H1 (cell line): Measurements from ENCODE around the gene EPHB6. TPM values are rescaled to one million over a fixed set of nuclear protein-coding genes. Genes with fewer than 3 reads are reported as not detected.

Experiments used
- CTCF ChIA-PET: fragments of 300-600 bp; sonication (Branson Sonifier 250); formaldehyde crosslinking; loops from one replicate; lab custom pipeline; 2021; ENCODE audit not compliant: partially characterized antibody; lab: Charles Lee
- POLR2A ChIA-PET: fragments of 300-600 bp; sonication (Branson Sonifier 250); formaldehyde crosslinking; loops from one replicate; lab custom pipeline; 2021; ENCODE audit warnings: inconsistent platforms; ENCODE audit not compliant: partially characterized antibody; lab: Charles Lee
- DNase-seq, 2 experiments: peaks; one replicate each; pipeline versions ENCODE4 v3.0.0 to v3.0.0-alpha.2; 2010 to 2022; ENCODE audit warnings: low spot score in 2 of 2, low read depth in 1 of 2, mixed read lengths in 1 of 2
- FAIRE-seq: peaks from 2 replicates; lab custom pipeline; 2011; peaks lifted over from hg19 to GRCh38; lab: Jason Lieb, UNC
- H2AFZ ChIP-seq: 2 replicates; pipeline ENCODE4 v1.8.1; 2012; ENCODE audit warnings: low read length, inconsistent platforms
- H2AK5ac ChIP-seq: 2 replicates; pipeline ENCODE4 v1.6.1; 2013; ENCODE audit warnings: low read depth, low read length
- H2BK120ac ChIP-seq: replicated peaks from 2 replicates; pipeline ENCODE3; 2013; ENCODE audit warnings: low read depth, low read length, inconsistent platforms
- H2BK12ac ChIP-seq: 2 replicates; pipeline ENCODE4 v1.6.1; 2013; ENCODE audit warnings: low read depth, low read length
- H2BK15ac ChIP-seq: 2 replicates; pipeline ENCODE4 v1.6.1; 2013; ENCODE audit warnings: low read length
- H2BK20ac ChIP-seq: 2 replicates; pipeline ENCODE4 v1.6.1; 2013; ENCODE audit warnings: low read length
- H2BK5ac ChIP-seq: 2 replicates; pipeline ENCODE4 v1.6.1; 2013; ENCODE audit warnings: low read depth, low read length
- H3K14ac ChIP-seq: 2 replicates; pipeline ENCODE4 v1.6.1; 2013; ENCODE audit warnings: inconsistent platforms; ENCODE audit not compliant: insufficient read length
- H3K18ac ChIP-seq: 2 replicates; pipeline ENCODE4 v1.6.1; 2013; ENCODE audit warnings: low read length; ENCODE audit errors: extremely low read depth
- H3K23ac ChIP-seq: 2 replicates; pipeline ENCODE4 v1.6.1; 2013; ENCODE audit warnings: inconsistent platforms; ENCODE audit not compliant: insufficient read length
- H3K23me2 ChIP-seq: 2 replicates; pipeline ENCODE4 v1.6.1; 2013; ENCODE audit warnings: low read depth, low read length
- H3K27ac ChIP-seq: 2 replicates; pipeline ENCODE4 v1.6.1; 2011; ENCODE audit warnings: low read depth, low read length, inconsistent platforms
- H3K27me3 ChIP-seq, 4 experiments: replicated peaks in 1 of 4; 1 replicate in 1 of 4; 2 replicates in 3 of 4; pipeline versions ENCODE4 v1.6.1 to v1.8.1; 2011 to 2013; ENCODE audit warnings: low read length in 3 of 4, mild to moderate bottlenecking in 3 of 4, inconsistent platforms in 2 of 4, mixed read lengths in 2 of 4, moderate library complexity in 1 of 4; ENCODE audit not compliant: control insufficient read depth in 3 of 4, insufficient read depth in 3 of 4; ENCODE audit errors: extremely low read depth in 1 of 4
- H3K36me3 ChIP-seq, 4 experiments: 2 replicates each; pipeline versions ENCODE4 v1.6.1 to v1.8.1; 2011 to 2013; ENCODE audit warnings: mild to moderate bottlenecking in 4 of 4, low read length in 3 of 4, moderate library complexity in 2 of 4, control low read depth in 1 of 4, inconsistent platforms in 1 of 4; ENCODE audit not compliant: insufficient read depth in 4 of 4, control insufficient read depth in 2 of 4
- H3K4ac ChIP-seq: replicated peaks from 2 replicates; pipeline ENCODE3; 2013; ENCODE audit warnings: low read length, low read depth, mixed read lengths, inconsistent platforms; ENCODE audit not compliant: insufficient read length
- H3K4me1 ChIP-seq, 4 experiments: replicated peaks in 1 of 4; 1 replicate in 1 of 4; 2 replicates in 3 of 4; pipeline versions ENCODE4 v1.6.1 to v1.8.1; 2011 to 2013; ENCODE audit warnings: low read length in 3 of 4, inconsistent platforms in 2 of 4, mixed read lengths in 1 of 4; ENCODE audit not compliant: insufficient read depth in 4 of 4, control insufficient read depth in 3 of 4
- H3K4me2 ChIP-seq, 2 experiments: 2 replicates each; pipeline versions ENCODE4 v1.6.1 to v1.8.1; 2011 to 2013; ENCODE audit warnings: low read depth in 2 of 2, low read length in 2 of 2, control low read depth in 1 of 2, inconsistent platforms in 1 of 2, mild to moderate bottlenecking in 1 of 2; ENCODE audit not compliant: insufficient read depth in 1 of 2
- H3K4me3 ChIP-seq, 4 experiments: fragments of 200-600, 300-600 bp in 1 of 4; sonication (generic), shearing (Covaris generic), sonication (Bioruptor Twin) in 1 of 4; 2 replicates each; pipeline versions ENCODE4 v1.5.1 to v1.8.1; 2011 to 2016; ENCODE audit warnings: low read length in 4 of 4, low read depth in 3 of 4, control low read depth in 2 of 4, inconsistent platforms in 2 of 4, mild to moderate bottlenecking in 2 of 4, mixed read lengths in 1 of 4, moderate library complexity in 1 of 4; ENCODE audit not compliant: insufficient read depth in 2 of 4; ENCODE audit errors: extremely low read depth in 1 of 4
- H3K56ac ChIP-seq: replicated peaks from 2 replicates; pipeline ENCODE3; 2013; ENCODE audit warnings: low read depth, mild to moderate bottlenecking, mixed read lengths, low read length, inconsistent platforms; ENCODE audit not compliant: insufficient read length
- H3K79me1 ChIP-seq: 2 replicates; pipeline ENCODE4 v1.6.1; 2013; ENCODE audit warnings: low read depth, low read length, control low read depth
- H3K79me2 ChIP-seq, 2 experiments: 2 replicates each; pipeline versions ENCODE4 v1.6.1 to v1.8.1; 2012 to 2013; ENCODE audit warnings: low read length in 2 of 2, mild to moderate bottlenecking in 2 of 2, inconsistent platforms in 1 of 2; ENCODE audit not compliant: insufficient read depth in 2 of 2, control insufficient read depth in 1 of 2
- H3K9ac ChIP-seq, 4 experiments: replicated peaks in 1 of 4; 1 replicate in 1 of 4; 2 replicates in 3 of 4; pipeline versions ENCODE4 v1.6.1 to v1.8.1; 2011 to 2013; ENCODE audit warnings: low read depth in 3 of 4, low read length in 3 of 4, control low read depth in 2 of 4, mild to moderate bottlenecking in 2 of 4, moderate library complexity in 2 of 4, inconsistent platforms in 1 of 4; ENCODE audit errors: extremely low read depth in 1 of 4
- H3K9me3 ChIP-seq, 2 experiments: 2 replicates each; pipeline versions ENCODE4 v1.6.1 to v1.8.1; 2012 to 2013; ENCODE audit warnings: mild to moderate bottlenecking in 2 of 2, moderate library complexity in 2 of 2, control low read depth in 1 of 2, inconsistent platforms in 1 of 2, low read depth in 1 of 2, low read length in 1 of 2, mixed read lengths in 1 of 2; ENCODE audit not compliant: insufficient read depth in 2 of 2
- H4K20me1 ChIP-seq, 2 experiments: replicated peaks in 1 of 2; 2 replicates each; pipeline versions ENCODE3 to v1.8.1; 2011 to 2013; ENCODE audit warnings: inconsistent platforms in 2 of 2, low read length in 2 of 2, mild to moderate bottlenecking in 1 of 2; ENCODE audit not compliant: insufficient read depth in 2 of 2, control insufficient read depth in 1 of 2
- H4K5ac ChIP-seq: 2 replicates; pipeline ENCODE4 v1.6.1; 2013; ENCODE audit warnings: low read length, low read depth, mixed read lengths, inconsistent platforms; ENCODE audit not compliant: insufficient read length
- H4K8ac ChIP-seq: 2 replicates; pipeline ENCODE4 v1.8.0; 2013; ENCODE audit warnings: mild to moderate bottlenecking, moderate library complexity, low read length, inconsistent platforms; ENCODE audit not compliant: insufficient read depth; ENCODE audit errors: extremely low read depth
- H4K91ac ChIP-seq: replicated peaks from 2 replicates; pipeline ENCODE3; 2013; ENCODE audit warnings: low read length, mixed read lengths, inconsistent platforms; ENCODE audit not compliant: insufficient read length
- GTF2F1 ChIP-seq: IDR thresholded peaks from 2 replicates; pipeline ENCODE4 v1.6.1; 2012; ENCODE audit warnings: low read depth, low read length, improper control_type of control experiment, borderline replicate concordance
- HDAC2 ChIP-seq, 2 experiments: fragments of 300-600 bp in 1 of 2; sonication (generic) in 1 of 2; IDR thresholded peaks; 2 replicates each; pipeline ENCODE4 v1.6.1; 2011 to 2012; ENCODE audit warnings: low read depth in 2 of 2, low read length in 2 of 2, mild to moderate bottlenecking in 2 of 2, moderate library complexity in 2 of 2, borderline replicate concordance in 1 of 2, inconsistent platforms in 1 of 2
- NRF1 ChIP-seq: IDR thresholded peaks from 2 replicates; pipeline ENCODE4 v1.6.1; 2011; ENCODE audit warnings: mild to moderate bottlenecking, low read depth, low read length, improper control_type of control experiment
- POLR2AphosphoS5 ChIP-seq: IDR thresholded peaks from 2 replicates; pipeline ENCODE4 v1.6.1; 2011; ENCODE audit warnings: low read depth, low read length
- SP4 ChIP-seq: IDR thresholded peaks from 2 replicates; pipeline ENCODE4 v1.6.1; 2012; ENCODE audit warnings: low read length, inconsistent platforms
- WGBS, 2 experiments: shearing (Covaris generic) in 1 of 2; methylation state at CpG; one replicate each; pipeline versions ENCODE4 v1.1.6 to v1.1.7; 2013 to 2015; ENCODE audit warnings: low lambda C conversion rate in 2 of 2, mixed read lengths in 2 of 2, inconsistent platforms in 1 of 2, low coverage in 1 of 2, missing lambda C conversion rate in 1 of 2; ENCODE audit not compliant: insufficient replicate concordance in 2 of 2, insufficient coverage in 1 of 2, insufficient read length in 1 of 2; ENCODE audit errors: extremely low coverage in 1 of 2, missing lambda C conversion rate in 1 of 2; 5-methylcytosine and 5-hydroxymethylcytosine counted together
- polyA plus RNA-seq, 7 experiments: library from polyadenylated mRNA; depleted of rRNA in 3 of 7; stranded (reverse) in 5 of 7; unstranded in 2 of 7; fragments of >200 nt in 5 of 7; fragments of 200-250 nt in 2 of 7; gene quantifications; 1 replicate in 5 of 7; 2 replicates in 1 of 7; 4 replicates in 1 of 7; pipeline versions ENCODE4 v1.2.1 to v1.2.3, GENCODE V29; 2011 to 2013; ENCODE audit warnings: missing spikeins in 2 of 7, mixed read lengths in 2 of 7
- total RNA-seq: library from RNA; stranded (reverse); fragmentation: NEBNext Ultra II Directional; extraction: Animal tissue kit (Norgen Biotek cat#: 25700); gene quantifications from 2 replicates; pipeline ENCODE4 v1.2.1, GENCODE V29; 2021
- TF ChIP-seq, protein P1 (sequence below), 3 experiments: IDR thresholded peaks; 1 replicate in 2 of 3; 2 replicates in 1 of 3; pipeline versions ENCODE4 v1.5.1 to v1.6.1; 2011; ENCODE audit warnings: low read length in 3 of 3, mild to moderate bottlenecking in 3 of 3, inconsistent platforms in 2 of 3, low read depth in 1 of 3, moderate library complexity in 1 of 3; ENCODE audit not compliant: insufficient read depth in 1 of 3; ENCODE audit errors: control extremely low read depth in 1 of 3

The EPHB6 gene
- total and polyA plus RNA-seq, 2 of the 8 experiments (the other 6 are each of a cell fraction or from before 2014, with no cell fraction given): 19.7 TPM

DNA sequence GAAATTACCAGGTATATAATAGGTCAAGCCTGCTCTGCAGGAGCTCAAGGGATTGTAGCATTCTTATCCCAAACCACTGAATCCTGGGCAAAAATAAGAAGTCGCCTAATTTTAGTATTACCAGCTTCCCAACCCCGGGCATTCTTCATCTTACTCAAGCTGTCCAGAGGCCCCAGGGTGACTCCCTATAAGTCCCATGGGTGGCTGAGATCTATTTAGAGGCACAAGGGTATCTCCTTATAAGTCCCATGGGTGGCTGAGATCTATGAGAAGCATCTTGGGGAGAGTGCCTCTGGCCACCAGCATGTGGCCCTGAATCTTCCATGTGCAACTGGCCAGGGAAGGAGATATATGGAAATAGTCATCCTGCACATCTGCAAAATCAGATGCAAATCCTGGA, 45.2 kb upstream of the EPHB6 start:
- CTCF ChIA-PET: interaction anchor here (0.6 to 18.9 kb wide), 27 partner anchors 9 to 490 kb away, joined by 3 to 430 read pairs (median 4); no protein-coding TSS in a partner anchor
- no peak for FAIRE-seq
- no peak overlapping the region for H3K27ac ChIP-seq
- TF ChIP-seq POLR2AphosphoS5 (no peak), NRF1 (no peak), HDAC2 (IDR thresholded peaks at IDR 0.05; ENCODE audit: borderline replicate concordance in 1 of 2, low read depth in 2 of 2, low read length in 2 of 2) (no peak), GTF2F1 (no peak), SP4 (no peak)
- TF ChIP-seq, protein P1, sequence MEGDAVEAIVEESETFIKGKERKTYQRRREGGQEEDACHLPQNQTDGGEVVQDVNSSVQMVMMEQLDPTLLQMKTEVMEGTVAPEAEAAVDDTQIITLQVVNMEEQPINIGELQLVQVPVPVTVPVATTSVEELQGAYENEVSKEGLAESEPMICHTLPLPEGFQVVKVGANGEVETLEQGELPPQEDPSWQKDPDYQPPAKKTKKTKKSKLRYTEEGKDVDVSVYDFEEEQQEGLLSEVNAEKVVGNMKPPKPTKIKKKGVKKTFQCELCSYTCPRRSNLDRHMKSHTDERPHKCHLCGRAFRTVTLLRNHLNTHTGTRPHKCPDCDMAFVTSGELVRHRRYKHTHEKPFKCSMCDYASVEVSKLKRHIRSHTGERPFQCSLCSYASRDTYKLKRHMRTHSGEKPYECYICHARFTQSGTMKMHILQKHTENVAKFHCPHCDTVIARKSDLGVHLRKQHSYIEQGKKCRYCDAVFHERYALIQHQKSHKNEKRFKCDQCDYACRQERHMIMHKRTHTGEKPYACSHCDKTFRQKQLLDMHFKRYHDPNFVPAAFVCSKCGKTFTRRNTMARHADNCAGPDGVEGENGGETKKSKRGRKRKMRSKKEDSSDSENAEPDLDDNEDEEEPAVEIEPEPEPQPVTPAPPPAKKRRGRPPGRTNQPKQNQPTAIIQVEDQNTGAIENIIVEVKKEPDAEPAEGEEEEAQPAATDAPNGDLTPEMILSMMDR (IDR thresholded peaks at IDR 0.05; ENCODE audit: control extremely low read depth in 1 of 3, insufficient read depth in 1 of 3, low read depth in 1 of 3, low read length in 3 of 3): no peak

More for the DNA sequence above, 45.2 kb upstream of the EPHB6 start:
- no peak overlapping the region for H2BK15ac ChIP-seq
- H3K4me1 ChIP-seq: peaks cover 10 to 23% (median 17%) of the 10 kb centered on the region in 4 experiments
- no peak overlapping the region for H3K23ac ChIP-seq
- H3K79me1 ChIP-seq: no peaks in the 10 kb centered on the region
- H4K8ac ChIP-seq: no peak overlapping the region
- H3K18ac ChIP-seq: no peak overlapping the region
- POLR2A ChIA-PET: interaction anchor here (5.7 kb wide), 1 partner anchor 12 kb away, joined by 36 read pairs; no protein-coding TSS in a partner anchor
- 79% methylated on average over 2 of the region's 2 CpGs; no CpG with 5 or more reads in 1 of the 2 experiments for WGBS, 2 experiments
- H4K91ac ChIP-seq: no peak overlapping the region
- H4K20me1 ChIP-seq: no peaks in the 10 kb centered on the region
- H2BK5ac ChIP-seq: no peak overlapping the region
- H3K9me3 ChIP-seq: no peaks in the 10 kb centered on the region
- no peak overlapping the region for H4K5ac ChIP-seq
- H3K4me2 ChIP-seq: no peak overlapping the region
- no peak overlapping the region for H3K4ac ChIP-seq
- H3K27me3 ChIP-seq: no peaks in the 10 kb centered on the region
- H3K14ac ChIP-seq: no peak overlapping the region
- H3K4me3 ChIP-seq: no peak overlapping the region
- H3K56ac ChIP-seq: no peak overlapping the region
- no peaks in the 10 kb centered on the region for H3K23me2 ChIP-seq
- H3K36me3 ChIP-seq: no peaks in the 10 kb centered on the region
- H2BK120ac ChIP-seq: no peak overlapping the region
- H3K79me2 ChIP-seq: no peaks in the 10 kb centered on the region
- H2BK12ac ChIP-seq: no peak overlapping the region
- no peak overlapping the region for H2AFZ ChIP-seq
- no peak overlapping the region for H2AK5ac ChIP-seq
- no peak for DNase-seq
- no peak overlapping the region for H3K9ac ChIP-seq
- H2BK20ac ChIP-seq: no peak overlapping the region
